IPS-18c (cell line): ENCODE data around the gene POU2F3.
"Not testable (repeated sequence)": the region's sequence is repeated elsewhere in the genome, so short reads cannot be mapped to it uniquely, and the experiment has no call there.

ENCODE experiments used
- H3K4me3 ChIP-seq: 2 replicates; pipeline ENCODE4 v1.7.0; 2013; ENCODE audit warnings: low read depth, mild to moderate bottlenecking, low read length, moderate library complexity; ENCODE audit not compliant: insufficient read depth
- H3K9me3 ChIP-seq: one replicate; pipeline ENCODE4 v1.6.1; 2013; ENCODE audit warnings: mild to moderate bottlenecking, low read length, moderate library complexity; ENCODE audit not compliant: control insufficient read depth, insufficient read depth

POU2F3 gene

GRCh38 chr11:120235024-120235628, 4.8 kb upstream of the POU2F3 start:
- Histone ChIP-seq H3K4me3 (no peak overlapping the region), H3K9me3 (no peaks in the 10 kb centered on the region)

- Histone ChIP-seq H3K4me3 (no peak overlapping the region), H3K9me3 (no peaks in the 10 kb centered on the region)
Observed at GRCh38 chr11:120236169-120237107, 3.5 kb upstream of the POU2F3 start.

- H3K4me3 ChIP-seq: no peak overlapping the region
- H3K9me3 ChIP-seq: no peaks in the 10 kb centered on the region
Observed at GRCh38 chr11:120238968-120239620, 846 bp upstream of the POU2F3 start.

GRCh38 chr11:120240866-120241265, 926 bp downstream of the POU2F3 start:
- Histone ChIP-seq H3K4me3 (no peak overlapping the region), H3K9me3 (no peaks in the 10 kb centered on the region)

GRCh38 chr11:120241277-120241676, 1.3 kb downstream of the POU2F3 start:
- no peaks in the 10 kb centered on the region for H3K9me3 ChIP-seq

GRCh38 chr11:120243221-120243620, 3.3 kb downstream of the POU2F3 start:
- H3K4me3 ChIP-seq: no peak overlapping the region
- H3K9me3 ChIP-seq: no peaks in the 10 kb centered on the region

More at GRCh38 chr11:120241277-120241676, 1.3 kb downstream of the POU2F3 start:
- no peak overlapping the region for H3K4me3 ChIP-seq

- no peaks in the 10 kb centered on the region for H3K9me3 ChIP-seq
- no peak overlapping the region for H3K4me3 ChIP-seq
Observed at GRCh38 chr11:120244476-120245365, 4.8 kb downstream of the POU2F3 start.

- Histone ChIP-seq H3K9me3 (no peaks in the 10 kb centered on the region), H3K4me3 (no peak overlapping the region)
Observed at GRCh38 chr11:120245434-120245833, 5.5 kb downstream of the POU2F3 start.

- Histone ChIP-seq H3K9me3 (no peaks in the 10 kb centered on the region), H3K4me3 (no peak overlapping the region)
Observed at GRCh38 chr11:120248551-120249278, 8.8 kb downstream of the POU2F3 start.

- Histone ChIP-seq H3K4me3 (no peak overlapping the region), H3K9me3 (no peaks in the 10 kb centered on the region)
Observed at GRCh38 chr11:120249279-120250262, 9.6 kb downstream of the POU2F3 start.

- not testable (repeated sequence) for H3K4me3 ChIP-seq, H3K9me3 ChIP-seq
Observed at GRCh38 chr11:120253377-120253776, 13.4 kb downstream of the POU2F3 start.

- Histone ChIP-seq H3K4me3 (peak overlapping the region; percentile 38), H3K9me3 (no peaks in the 10 kb centered on the region)
Observed at GRCh38 chr11:120254788-120255518, 15.0 kb downstream of the POU2F3 start.

- H3K9me3 ChIP-seq: no peaks in the 10 kb centered on the region
- H3K4me3 ChIP-seq: peak overlapping the region; percentile 2; the same call in 1 of the 2 replicates
Observed at GRCh38 chr11:120255519-120255866, 15.6 kb downstream of the POU2F3 start.

GRCh38 chr11:120256178-120256577, 16.2 kb downstream of the POU2F3 start:
- no peaks in the 10 kb centered on the region for H3K9me3 ChIP-seq
- H3K4me3 ChIP-seq: no peak overlapping the region

GRCh38 chr11:120256779-120257178, 16.8 kb downstream of the POU2F3 start:
- Histone ChIP-seq H3K9me3 (no peaks in the 10 kb centered on the region), H3K4me3 (no peak overlapping the region)
